ENCODE measurements around the gene ZNF575.

- TF ChIP-seq GATA3 (IDR thresholded peaks at IDR 0.05; ENCODE audit: low read depth, low read length) (no peak), GATA2 (IDR thresholded peaks at IDR 0.05; ENCODE audit: low read depth, low read length) (no peak)
These were observed 43.2 kb downstream of the ZNF575 start for GRCh38 chr19:43575955-43576878.
